ENCODE measurements around the gene FTO. TPM values are rescaled to one million over a fixed set of nuclear protein-coding genes. Genes with fewer than 3 reads are reported as not detected.

Gene FTO
- total and polyA plus RNA-seq, 7 experiments from 2014 or later = 47.2 to 104 (median 58.3) TPM

DNA sequence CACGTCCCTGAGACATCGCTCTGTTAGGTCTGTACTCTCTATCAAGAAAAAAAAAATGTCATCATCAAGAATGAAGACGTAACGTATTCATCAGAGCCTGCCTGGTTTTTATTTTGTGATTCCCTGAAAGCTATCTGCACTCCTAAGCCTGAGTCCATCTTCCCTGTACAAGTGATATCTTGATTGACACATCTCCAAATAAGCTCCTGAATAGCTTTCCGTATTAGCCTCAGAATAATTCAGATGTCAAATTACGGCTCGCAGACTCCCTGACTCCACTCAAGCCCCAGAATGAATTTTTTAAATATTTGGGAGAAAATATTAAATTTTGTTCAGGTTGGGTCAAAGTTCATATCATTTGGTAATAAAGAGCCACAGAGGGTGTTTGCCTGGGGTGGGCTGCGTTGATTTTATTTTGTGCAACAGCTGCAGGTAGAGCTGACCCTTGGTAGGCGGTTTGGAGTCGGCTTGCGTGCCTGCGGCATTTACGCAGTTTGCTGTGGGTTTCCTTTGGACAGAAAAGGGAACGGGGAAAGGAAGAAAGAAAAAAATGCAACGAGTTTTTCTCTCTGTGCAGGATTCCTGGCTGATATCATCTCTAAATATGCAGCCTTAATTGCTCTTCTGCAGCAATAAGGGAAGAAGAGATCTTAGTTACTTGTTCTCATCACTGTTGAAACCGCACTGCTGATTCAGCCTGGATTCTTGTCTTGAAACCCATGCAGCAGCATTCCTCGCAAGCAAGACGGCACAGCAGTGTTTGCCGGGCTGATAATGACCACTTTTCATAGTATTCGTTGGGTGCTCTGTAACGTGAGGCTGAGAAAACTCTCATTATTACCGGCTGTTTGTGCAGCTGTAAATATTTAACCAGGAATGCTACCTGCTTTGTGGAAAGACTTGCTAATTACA is 467.9 kb downstream of the FTO start:
- Histone ChIP-seq H3K4me3 (ENCODE audit: low read length) (no peak overlapping the region), H3K27ac (ENCODE audit: low read depth, low read length) (no peak overlapping the region), H3K27me3 (ENCODE audit: control insufficient read depth in 2 of 2, insufficient read depth in 2 of 2, low read length in 2 of 2) (no peaks in the 10 kb centered on the region), H3K4me1 (ENCODE audit: control insufficient read depth in 2 of 2, insufficient read depth in 2 of 2, low read length in 2 of 2) (no peaks in the 10 kb centered on the region), H3K9me3 (ENCODE audit: control insufficient read depth in 2 of 3, low read length in 3 of 3) (no peaks in the 10 kb centered on the region), H3K36me3 (ENCODE audit: control insufficient read depth in 2 of 3, insufficient read depth in 3 of 3, low read length in 3 of 3) (no peaks in the 10 kb centered on the region)
- POLR2A ChIA-PET = no interaction called here
- Mint-ChIP-seq H3K27me3 (peaks cover 15 to 46% (median 23%) of the 10 kb centered on the region in 5 donors), H3K36me3 (no peaks in the 10 kb centered on the region), H3K9me3 (peaks cover 0 to 4% (median 0%) of the 10 kb centered on the region in 11 donors), H3K4me1 (peaks cover 0 to 4% (median 0%) of the 10 kb centered on the region in 7 donors), H3K27ac (no peak overlapping the region), H3K4me3 (no peak overlapping the region)
- ATAC-seq (no peak), DNase-seq (no peak)
- CTCF ChIA-PET = no interaction called here
- intact Hi-C loops (cut with micrococcal nuclease) = loop anchor here in 1 of 2 donors (10.0 kb wide), 1 partner anchor 277 kb away; no protein-coding TSS in a partner anchor

DNA sequence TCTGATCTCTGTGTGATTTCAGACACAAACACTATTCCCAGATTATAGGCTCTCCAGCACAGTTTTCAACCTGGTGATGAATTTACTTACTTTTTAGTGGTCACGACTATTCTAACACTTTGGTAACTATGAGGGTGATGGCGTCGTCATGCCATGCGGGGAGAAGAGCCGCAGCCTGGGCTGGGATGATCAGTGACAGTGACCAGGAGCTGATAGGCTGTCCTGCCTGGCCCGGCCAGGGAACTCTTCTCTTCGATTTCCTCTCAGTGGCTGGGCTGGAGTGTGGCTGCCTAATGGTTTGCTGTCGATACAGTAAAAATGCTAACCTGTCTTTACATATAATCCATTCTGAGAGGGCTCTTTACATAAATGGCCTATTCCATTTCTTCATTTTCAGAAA is 469.5 kb downstream of the FTO start:
- H3K27me3 ChIP-seq (ENCODE audit: control insufficient read depth in 2 of 2, insufficient read depth in 2 of 2, low read length in 2 of 2) = no peaks in the 10 kb centered on the region
- peak overlapping the region in 1 of 9 donors; percentile 29 for H3K27ac Mint-ChIP-seq
- no peak overlapping the region for H3K4me3 ChIP-seq (ENCODE audit: low read length)
- no peak for DNase-seq
- intact Hi-C loops (cut with micrococcal nuclease) = loop anchor here in 1 of 2 donors (10.0 kb wide), 1 partner anchor 279 kb away; no protein-coding TSS in a partner anchor
- H3K27ac ChIP-seq (ENCODE audit: low read depth, low read length) = no peak overlapping the region
- ChIA-PET CTCF (no interaction called here), POLR2A (no interaction called here)
- ATAC-seq = no peak
- H3K4me3 Mint-ChIP-seq = no peak overlapping the region
- H3K27me3 Mint-ChIP-seq = peaks cover 20 to 51% (median 34%) of the 10 kb centered on the region in 5 donors
- H3K4me1 ChIP-seq (ENCODE audit: control insufficient read depth in 2 of 2, insufficient read depth in 2 of 2, low read length in 2 of 2) = no peaks in the 10 kb centered on the region
- H3K36me3 Mint-ChIP-seq = no peaks in the 10 kb centered on the region
- H3K9me3 ChIP-seq (ENCODE audit: control insufficient read depth in 2 of 3, low read length in 3 of 3) = no peaks in the 10 kb centered on the region
- H3K9me3 Mint-ChIP-seq = peaks cover 0 to under 1% (median 0%) of the 10 kb centered on the region in 11 donors
- no peaks in the 10 kb centered on the region for H3K36me3 ChIP-seq (ENCODE audit: control insufficient read depth in 2 of 3, insufficient read depth in 3 of 3, low read length in 3 of 3)
- peaks cover 0 to 3% (median 0%) of the 10 kb centered on the region in 7 donors for H3K4me1 Mint-ChIP-seq

DNA sequence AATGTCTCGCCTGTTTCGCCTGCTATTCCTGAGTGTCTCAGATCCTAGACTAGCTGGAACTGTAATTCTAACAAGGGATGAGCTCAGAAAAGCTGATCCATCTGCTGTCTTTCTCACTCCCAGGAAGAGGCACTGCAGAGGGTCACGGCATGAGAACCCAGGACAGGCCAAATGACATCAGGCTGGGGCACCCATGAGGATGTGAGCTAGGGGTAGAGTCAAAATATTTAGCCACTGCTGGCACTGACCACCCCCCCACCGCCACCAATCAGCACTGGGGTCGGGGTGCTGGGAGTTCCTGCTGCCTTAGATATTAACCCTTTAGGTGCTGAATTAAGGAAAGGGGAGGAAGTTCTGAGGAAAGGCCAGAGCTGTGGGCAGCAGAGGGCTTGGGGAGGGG is 470.2 kb downstream of the FTO start:
- H3K4me3 Mint-ChIP-seq = no peak overlapping the region
- Histone ChIP-seq H3K4me3 (ENCODE audit: low read length) (no peak overlapping the region), H3K36me3 (ENCODE audit: control insufficient read depth in 2 of 3, insufficient read depth in 3 of 3, low read length in 3 of 3) (no peaks in the 10 kb centered on the region), H3K4me1 (ENCODE audit: control insufficient read depth in 2 of 2, insufficient read depth in 2 of 2, low read length in 2 of 2) (no peaks in the 10 kb centered on the region), H3K27ac (ENCODE audit: low read depth, low read length) (no peak overlapping the region), H3K9me3 (ENCODE audit: control insufficient read depth in 2 of 3, low read length in 3 of 3) (no peaks in the 10 kb centered on the region), H3K27me3 (ENCODE audit: control insufficient read depth in 2 of 2, insufficient read depth in 2 of 2, low read length in 2 of 2) (no peaks in the 10 kb centered on the region)
- no peaks in the 10 kb centered on the region for H3K36me3 Mint-ChIP-seq
- intact Hi-C loops (cut with micrococcal nuclease) = loop anchor here in 1 of 2 donors (10.0 kb wide), 1 partner anchor 279 kb away; no protein-coding TSS in a partner anchor
- ATAC-seq (no peak), DNase-seq (no peak)
- no peaks in the 10 kb centered on the region for H3K9me3 Mint-ChIP-seq
- ChIA-PET POLR2A (no interaction called here), CTCF (no interaction called here)
- H3K27me3 Mint-ChIP-seq = peaks cover 22 to 52% (median 34%) of the 10 kb centered on the region in 5 donors
- H3K27ac Mint-ChIP-seq = no peak overlapping the region
- H3K4me1 Mint-ChIP-seq = peaks cover 0 to 3% (median 0%) of the 10 kb centered on the region in 7 donors

DNA sequence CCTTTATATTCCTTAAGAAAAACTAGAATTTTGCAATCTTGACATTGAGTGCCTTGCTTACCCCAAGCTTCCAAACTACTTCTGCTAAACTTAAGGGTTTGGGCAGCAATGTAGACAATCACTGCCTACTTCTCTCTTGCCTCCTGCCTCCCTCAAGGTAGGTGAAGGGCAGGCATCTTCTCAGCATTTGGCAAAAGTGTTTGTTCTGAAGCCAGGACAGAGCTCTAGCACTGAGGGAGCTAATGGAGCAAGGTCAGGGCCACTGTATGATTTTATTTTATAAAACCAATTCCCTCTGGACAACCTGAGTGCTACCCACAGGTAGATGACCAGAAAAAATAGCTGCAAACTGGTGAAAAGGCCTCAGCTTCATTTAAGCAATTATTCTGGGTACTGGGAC is 470.8 kb downstream of the FTO start:
- Mint-ChIP-seq H3K4me3 (no peak overlapping the region), H3K36me3 (no peaks in the 10 kb centered on the region), H3K4me1 (peaks cover 0 to 3% (median 0%) of the 10 kb centered on the region in 7 donors), H3K27me3 (peaks cover 23 to 52% (median 34%) of the 10 kb centered on the region in 5 donors), H3K9me3 (no peaks in the 10 kb centered on the region), H3K27ac (no peak overlapping the region)
- DNase-seq (no peak), ATAC-seq (no peak)
- intact Hi-C loops (cut with micrococcal nuclease) = loop anchor here in 1 of 2 donors (10.0 kb wide), 1 partner anchor 280 kb away; no protein-coding TSS in a partner anchor
- ChIA-PET POLR2A (no interaction called here), CTCF (no interaction called here)
- no peaks in the 10 kb centered on the region for H3K27me3 ChIP-seq (ENCODE audit: control insufficient read depth in 2 of 2, insufficient read depth in 2 of 2, low read length in 2 of 2)
- H3K27ac ChIP-seq (ENCODE audit: low read depth, low read length) = no peak overlapping the region
- no peaks in the 10 kb centered on the region for H3K9me3 ChIP-seq (ENCODE audit: control insufficient read depth in 2 of 3, low read length in 3 of 3)
- H3K36me3 ChIP-seq (ENCODE audit: control insufficient read depth in 2 of 3, insufficient read depth in 3 of 3, low read length in 3 of 3) = no peaks in the 10 kb centered on the region
- no peaks in the 10 kb centered on the region for H3K4me1 ChIP-seq (ENCODE audit: control insufficient read depth in 2 of 2, insufficient read depth in 2 of 2, low read length in 2 of 2)
- H3K4me3 ChIP-seq (ENCODE audit: low read length) = no peak overlapping the region

DNA sequence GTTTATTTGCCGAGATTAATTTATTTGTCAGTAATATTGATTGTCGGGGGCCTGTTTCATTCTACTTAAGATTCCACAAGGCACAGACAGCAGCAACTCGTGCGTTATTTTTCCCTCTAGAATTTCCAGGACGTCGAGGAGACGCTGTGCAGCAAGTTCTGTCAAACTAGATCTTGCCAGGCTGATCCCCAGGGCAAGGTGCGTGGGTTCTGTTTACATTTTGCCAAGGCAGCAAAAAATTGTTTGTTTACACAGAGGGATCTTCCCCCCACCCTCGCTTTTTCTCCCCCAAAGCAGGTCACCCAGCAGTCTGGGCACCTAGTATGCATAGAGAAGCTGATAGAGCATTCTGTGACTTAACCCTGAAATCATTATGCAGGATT is 471.2 kb downstream of the FTO start:
- no peak overlapping the region for H3K27ac ChIP-seq (ENCODE audit: low read depth, low read length)

DNA sequence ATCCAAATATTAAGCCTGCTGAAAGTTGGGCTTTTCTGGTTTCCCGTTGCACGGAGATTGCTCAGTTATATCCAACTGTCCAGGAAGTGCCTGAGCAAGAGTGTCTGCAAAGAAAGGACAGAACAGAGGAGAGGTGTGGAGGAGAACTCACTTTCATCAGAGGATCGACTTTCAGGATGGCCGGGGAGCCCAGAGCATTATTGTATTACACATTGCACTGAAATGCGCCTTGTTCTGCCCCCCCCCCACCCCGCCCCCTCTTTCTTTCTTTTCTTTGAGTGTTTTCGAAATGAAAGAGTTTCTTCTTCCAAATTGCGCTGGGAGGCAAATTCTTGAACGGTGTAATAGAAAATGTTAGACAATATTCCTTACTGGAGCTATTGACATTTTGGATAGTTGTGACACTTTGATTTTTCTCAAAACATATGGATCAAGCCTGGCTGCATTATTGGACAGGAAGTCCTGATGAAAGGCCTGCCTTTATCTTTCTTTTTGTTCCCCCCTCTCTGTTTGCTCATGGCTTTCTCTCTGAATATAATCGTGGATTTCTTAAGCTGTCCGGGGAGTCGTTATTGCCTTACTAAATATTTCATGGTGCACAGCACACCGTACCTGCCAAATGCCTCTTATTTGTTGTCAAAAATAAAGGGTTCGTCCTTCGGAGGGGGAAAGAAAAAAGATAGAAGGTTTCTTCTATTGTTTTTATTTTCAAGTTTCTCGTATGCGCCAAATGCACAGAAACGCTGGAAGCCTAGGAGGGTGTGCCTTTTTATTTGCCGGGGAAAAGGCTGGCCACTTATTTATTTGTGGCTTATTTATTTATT is 471.8 kb downstream of the FTO start:
- Histone ChIP-seq H3K27ac (ENCODE audit: low read depth, low read length) (no peak overlapping the region), H3K4me3 (ENCODE audit: low read length) (no peak overlapping the region), H3K36me3 (ENCODE audit: control insufficient read depth in 2 of 3, insufficient read depth in 3 of 3, low read length in 3 of 3) (no peaks in the 10 kb centered on the region), H3K27me3 (ENCODE audit: control insufficient read depth in 2 of 2, insufficient read depth in 2 of 2, low read length in 2 of 2) (no peaks in the 10 kb centered on the region), H3K4me1 (ENCODE audit: control insufficient read depth in 2 of 2, insufficient read depth in 2 of 2, low read length in 2 of 2) (no peaks in the 10 kb centered on the region), H3K9me3 (ENCODE audit: control insufficient read depth in 2 of 3, low read length in 3 of 3) (no peaks in the 10 kb centered on the region)
- Mint-ChIP-seq H3K27me3 (peaks cover 18 to 52% (median 34%) of the 10 kb centered on the region in 5 donors), H3K9me3 (no peaks in the 10 kb centered on the region), H3K4me3 (no peak overlapping the region), H3K27ac (no peak overlapping the region), H3K4me1 (peaks cover 0 to 3% (median 0%) of the 10 kb centered on the region in 7 donors), H3K36me3 (no peaks in the 10 kb centered on the region)
- POLR2A ChIA-PET = no interaction called here
- intact Hi-C loops (cut with micrococcal nuclease) = loop anchor here in 1 of 2 donors (10.0 kb wide), 1 partner anchor 281 kb away; no protein-coding TSS in a partner anchor
- ATAC-seq (no peak), DNase-seq (no peak)
- CTCF ChIA-PET = no interaction called here

More for the DNA sequence above, 471.2 kb downstream of the FTO start:
- Mint-ChIP-seq H3K27me3 (peaks cover 23 to 52% (median 34%) of the 10 kb centered on the region in 5 donors), H3K27ac (no peak overlapping the region), H3K4me3 (no peak overlapping the region), H3K36me3 (no peaks in the 10 kb centered on the region), H3K9me3 (no peaks in the 10 kb centered on the region), H3K4me1 (peaks cover 0 to 3% (median 0%) of the 10 kb centered on the region in 7 donors)
- ATAC-seq (no peak), DNase-seq (no peak)
- CTCF ChIA-PET = no interaction called here
- intact Hi-C loops (cut with micrococcal nuclease) = loop anchor here in 1 of 2 donors (10.0 kb wide), 1 partner anchor 280 kb away; no protein-coding TSS in a partner anchor
- POLR2A ChIA-PET = no interaction called here
- no peaks in the 10 kb centered on the region for H3K27me3 ChIP-seq (ENCODE audit: control insufficient read depth in 2 of 2, insufficient read depth in 2 of 2, low read length in 2 of 2)
- no peaks in the 10 kb centered on the region for H3K4me1 ChIP-seq (ENCODE audit: control insufficient read depth in 2 of 2, insufficient read depth in 2 of 2, low read length in 2 of 2)
- no peak overlapping the region for H3K4me3 ChIP-seq (ENCODE audit: low read length)
- no peaks in the 10 kb centered on the region for H3K9me3 ChIP-seq (ENCODE audit: control insufficient read depth in 2 of 3, low read length in 3 of 3)
- no peaks in the 10 kb centered on the region for H3K36me3 ChIP-seq (ENCODE audit: control insufficient read depth in 2 of 3, insufficient read depth in 3 of 3, low read length in 3 of 3)

Measured in naive thymus-derived CD4-positive, alpha-beta T cell (primary cell).